Measurements from ENCODE around the gene DGAT2.

Gene DGAT2

DNA sequence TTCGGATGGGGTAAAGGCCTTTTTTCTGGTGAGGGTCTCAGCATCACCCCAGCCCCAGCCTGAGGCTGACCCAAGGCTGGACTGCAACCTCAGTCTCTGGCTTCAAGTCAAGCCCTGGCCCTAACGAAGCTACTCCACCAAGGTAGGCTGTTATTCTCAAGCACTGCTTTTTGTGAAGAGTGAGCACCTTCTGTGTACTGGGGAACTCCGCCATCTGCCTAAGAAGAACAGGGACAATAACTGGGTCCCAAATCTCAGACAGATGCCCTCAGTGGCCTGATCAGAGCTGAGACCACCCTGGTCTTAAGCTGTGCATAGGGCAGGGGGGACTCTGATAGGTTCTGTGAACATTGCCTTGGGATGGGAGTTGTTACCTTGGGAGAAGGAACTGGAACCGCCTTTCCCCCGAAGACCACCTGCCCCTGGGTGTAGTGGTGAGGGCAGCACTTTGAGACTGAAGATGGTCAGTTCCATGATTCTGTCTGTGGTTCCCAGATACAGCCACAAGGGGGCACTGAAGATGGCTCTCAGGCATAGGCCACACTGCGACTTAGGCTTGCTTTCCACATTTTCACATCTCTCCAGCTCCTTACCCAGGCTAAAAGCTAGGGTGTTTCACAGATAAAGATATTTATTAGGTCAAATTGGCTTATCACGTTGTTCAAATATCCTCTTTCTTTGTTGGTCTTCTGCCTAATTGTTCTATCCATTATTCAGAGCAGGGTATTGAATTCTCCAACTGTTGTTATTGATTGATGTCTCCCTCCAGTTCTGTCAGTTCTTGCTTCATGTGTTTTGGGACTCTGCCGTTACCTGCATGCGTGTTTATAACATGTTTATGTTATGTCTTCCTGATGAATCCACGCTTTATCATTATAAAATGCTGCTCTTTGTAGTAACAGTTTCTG lies 34.6 kb downstream of the DGAT2 start:
- DNase-seq: peak; percentile 85

DNA sequence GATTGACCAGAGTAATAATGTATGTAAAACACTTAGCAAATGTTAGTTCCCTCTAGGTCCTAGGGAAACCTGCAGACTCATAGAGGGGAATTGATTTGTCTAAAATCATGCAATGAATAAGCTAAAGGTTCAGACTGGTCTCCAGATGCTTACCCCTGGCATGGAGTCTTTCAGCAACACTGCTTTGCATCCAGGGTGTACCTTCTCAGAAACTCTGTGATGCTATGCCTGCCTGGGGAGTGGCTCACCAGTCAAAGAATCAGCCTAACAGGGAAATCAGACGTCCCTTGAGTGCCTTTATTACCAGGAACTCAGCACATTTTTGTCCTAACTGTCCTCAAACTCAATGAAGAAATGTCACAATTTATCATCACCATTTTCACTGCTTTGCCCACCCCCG lies 40.5 kb downstream of the DGAT2 start:
- no peak for DNase-seq

DNA sequence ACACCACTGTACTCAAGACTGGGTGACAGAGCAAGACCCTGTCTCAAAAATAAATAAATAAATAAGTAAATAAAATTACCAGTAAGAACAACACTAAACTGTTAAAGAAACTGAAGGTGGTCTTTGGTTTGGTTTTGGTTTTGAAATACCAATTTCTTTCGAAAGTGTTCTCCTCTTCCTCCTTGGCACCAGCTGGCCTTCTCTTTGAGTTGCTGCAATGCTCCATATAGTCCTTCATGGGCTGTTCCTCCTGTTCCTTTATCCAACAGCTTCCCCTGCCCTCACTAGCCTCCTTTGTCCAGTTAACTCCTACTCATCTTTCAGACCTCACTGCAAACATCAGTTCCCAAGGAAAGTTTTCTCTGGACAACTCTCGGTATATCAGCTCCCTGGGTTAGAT lies 41.4 kb downstream of the DGAT2 start:
- DNase-seq: peak; percentile 63

DNA sequence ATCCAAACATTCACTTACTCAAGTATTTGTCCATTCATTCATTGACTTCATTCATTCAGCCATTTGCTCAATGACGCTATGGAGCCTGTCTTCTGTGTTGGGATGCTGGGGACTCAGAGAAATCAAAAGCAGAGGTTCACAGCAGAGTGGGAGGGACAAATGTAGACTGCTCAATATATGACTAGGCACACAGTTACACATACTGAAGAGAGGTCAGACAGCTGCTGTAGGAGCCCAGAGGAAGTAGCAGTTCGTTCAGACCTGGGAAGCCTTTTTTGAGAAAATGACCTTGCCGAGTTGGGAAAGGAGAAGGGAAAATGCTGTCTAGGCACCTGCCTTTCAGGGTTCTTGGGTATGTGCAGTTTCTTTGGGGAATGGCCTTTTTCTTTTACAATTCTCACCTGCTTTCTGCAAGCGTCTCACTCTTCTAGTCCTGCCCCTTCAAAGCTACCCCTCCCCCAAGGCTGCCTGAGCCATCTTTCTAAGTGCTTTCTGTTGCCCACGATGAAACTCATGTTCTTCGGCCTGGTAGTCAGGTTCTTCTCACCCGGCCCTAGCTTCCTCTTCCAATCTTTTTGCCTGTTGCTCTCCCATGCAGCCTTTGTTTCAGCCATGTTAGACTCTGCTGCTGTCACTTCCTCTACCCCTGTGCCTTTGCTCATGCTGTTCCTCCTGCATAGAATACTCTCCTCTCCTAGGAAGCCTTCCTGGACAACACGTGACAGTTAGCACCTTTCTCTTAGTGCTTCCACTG lies 42.2 kb downstream of the DGAT2 start:
- peak; percentile 73 for DNase-seq

DNA sequence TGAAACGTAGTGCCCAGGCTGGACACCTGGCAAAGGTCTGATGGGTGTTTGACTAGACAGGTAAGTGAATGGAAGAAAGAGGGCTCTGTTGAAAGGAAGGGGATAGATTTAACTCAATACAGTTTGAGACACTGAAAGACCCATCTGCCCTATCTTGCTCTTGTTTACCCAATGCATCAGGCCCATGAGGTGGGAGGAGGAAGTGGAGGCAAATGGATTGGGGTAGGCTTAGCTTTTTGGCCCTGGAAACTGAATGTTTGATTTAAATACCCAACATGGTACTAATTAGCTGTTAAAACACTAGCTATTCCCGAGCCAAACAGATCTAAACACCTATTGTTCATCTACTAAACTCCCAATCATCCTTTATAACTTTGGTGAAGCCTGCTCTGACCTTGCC lies 42.9 kb downstream of the DGAT2 start:
- DNase-seq: no peak

DNA sequence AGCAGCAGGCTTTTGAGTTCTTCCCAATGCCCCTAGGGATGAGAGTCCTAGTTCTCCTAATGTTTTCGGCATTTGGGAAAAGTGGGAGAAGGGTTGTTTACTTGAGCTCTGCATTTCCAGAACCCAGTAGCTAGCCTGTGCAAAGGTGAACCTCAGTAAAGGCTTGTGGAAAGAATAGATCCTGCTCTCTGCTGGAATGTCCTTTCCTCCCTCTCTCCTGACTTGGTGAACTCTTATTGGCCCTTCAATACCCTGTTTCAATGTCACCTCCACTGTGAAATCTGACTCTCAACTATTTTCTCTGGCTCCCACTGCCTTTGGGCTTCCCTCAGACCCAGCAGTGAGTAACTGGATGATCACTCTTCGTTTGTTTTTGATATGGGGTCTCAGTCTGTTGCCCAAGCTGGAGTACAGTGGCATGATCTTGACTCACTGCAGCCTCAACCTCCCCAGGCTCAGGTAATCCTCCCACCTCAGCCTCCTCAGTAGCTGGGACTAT lies 44.0 kb downstream of the DGAT2 start:
- DNase-seq: no peak

DNA sequence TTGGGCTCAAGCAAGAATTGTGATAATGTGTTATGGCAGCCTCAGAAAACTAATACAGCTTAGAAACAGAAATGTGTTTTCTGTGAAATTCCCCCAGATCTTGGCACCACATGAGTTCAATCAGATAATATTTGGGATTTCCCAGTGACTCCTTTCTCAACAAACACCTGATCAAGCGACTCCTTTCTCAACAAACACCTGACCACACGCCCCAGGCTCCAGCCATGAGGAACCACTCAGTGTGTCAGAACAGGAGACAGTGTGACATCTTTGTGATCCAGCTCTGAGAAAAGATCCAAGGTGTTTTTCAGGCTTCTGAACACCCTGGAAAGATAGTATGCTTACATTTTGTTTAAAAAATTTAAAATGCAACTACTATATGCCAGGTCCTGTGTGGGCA lies 44.5 kb downstream of the DGAT2 start:
- no peak for DNase-seq

DNA sequence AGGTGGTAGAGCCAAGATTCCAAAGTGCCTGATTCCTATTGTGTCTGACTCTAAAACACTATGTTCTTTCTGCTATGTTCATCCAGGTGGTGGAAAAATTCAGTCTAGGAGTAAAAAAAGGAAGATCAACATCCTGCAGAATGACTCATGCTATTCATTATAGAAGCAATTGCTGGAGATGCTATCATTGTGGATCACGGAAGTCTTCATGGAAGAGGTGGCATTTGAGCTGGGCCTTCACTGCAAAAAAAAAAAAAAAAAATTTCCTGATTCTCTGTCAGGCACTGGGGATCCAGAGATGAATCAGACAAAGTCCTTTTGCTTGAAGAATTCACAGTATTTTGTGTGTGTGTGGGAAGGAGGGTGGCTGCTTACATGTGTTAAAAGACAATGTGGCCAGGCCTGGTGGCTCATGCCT lies 45.1 kb downstream of the DGAT2 start:
- DNase-seq: no peak

DNA sequence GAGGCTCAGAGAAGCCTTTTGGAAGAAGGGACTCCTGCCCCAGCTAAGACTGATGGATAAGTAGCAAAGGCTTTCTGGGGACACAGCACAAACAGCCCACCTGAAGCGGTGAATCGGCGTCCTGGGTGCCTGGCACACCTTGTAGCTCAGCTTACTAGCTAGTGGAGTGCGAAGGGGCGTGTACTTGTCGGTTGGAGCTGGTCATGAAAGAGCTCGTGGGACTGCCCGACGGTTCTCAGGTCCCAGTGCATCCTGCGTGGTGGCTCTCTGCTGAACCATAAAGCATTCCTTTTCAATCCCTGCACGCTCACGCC lies 45.7 kb downstream of the DGAT2 start:
- no peak for DNase-seq

DNA sequence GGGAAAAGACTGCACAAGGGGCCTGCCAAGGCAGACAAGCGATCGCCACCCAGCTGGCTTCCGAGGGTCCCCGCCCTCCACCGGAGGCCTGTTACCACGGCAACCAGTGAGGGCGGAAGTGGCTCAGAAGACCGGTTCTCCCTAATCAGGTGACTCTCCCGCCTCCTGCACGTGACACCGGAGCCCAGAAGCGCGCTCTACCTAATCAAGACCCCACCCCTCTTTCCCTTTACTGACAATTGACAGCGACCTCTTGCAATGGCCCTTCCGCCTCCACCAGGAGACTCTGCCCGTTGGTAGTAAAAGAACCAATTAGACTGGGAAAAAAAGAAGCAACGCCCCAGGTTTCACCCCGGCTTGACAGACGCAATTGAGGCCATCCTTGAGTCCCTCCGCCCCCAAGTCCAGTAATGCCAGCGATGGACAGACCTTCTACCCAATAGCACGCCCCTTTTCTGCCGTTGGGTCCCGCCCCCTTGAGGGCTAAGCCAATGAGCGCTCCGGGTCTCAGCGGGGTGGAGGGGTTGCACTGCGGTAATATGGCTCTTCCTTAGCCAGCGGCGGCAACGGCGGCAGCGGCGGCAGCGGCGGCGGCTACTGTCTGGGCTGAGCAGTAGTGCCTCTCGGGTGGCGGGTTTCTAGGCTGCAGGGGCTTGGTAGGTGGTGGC lies 46.2 kb downstream of the DGAT2 start, which contains the start of gene UVRAG:
Gene UVRAG, plus strand, starts transcription at position 534 of the 668 bp plus-strand sequence. CDS start 198 bp downstream, outside the sequence.
- peak; percentile 99 for DNase-seq

DNA sequence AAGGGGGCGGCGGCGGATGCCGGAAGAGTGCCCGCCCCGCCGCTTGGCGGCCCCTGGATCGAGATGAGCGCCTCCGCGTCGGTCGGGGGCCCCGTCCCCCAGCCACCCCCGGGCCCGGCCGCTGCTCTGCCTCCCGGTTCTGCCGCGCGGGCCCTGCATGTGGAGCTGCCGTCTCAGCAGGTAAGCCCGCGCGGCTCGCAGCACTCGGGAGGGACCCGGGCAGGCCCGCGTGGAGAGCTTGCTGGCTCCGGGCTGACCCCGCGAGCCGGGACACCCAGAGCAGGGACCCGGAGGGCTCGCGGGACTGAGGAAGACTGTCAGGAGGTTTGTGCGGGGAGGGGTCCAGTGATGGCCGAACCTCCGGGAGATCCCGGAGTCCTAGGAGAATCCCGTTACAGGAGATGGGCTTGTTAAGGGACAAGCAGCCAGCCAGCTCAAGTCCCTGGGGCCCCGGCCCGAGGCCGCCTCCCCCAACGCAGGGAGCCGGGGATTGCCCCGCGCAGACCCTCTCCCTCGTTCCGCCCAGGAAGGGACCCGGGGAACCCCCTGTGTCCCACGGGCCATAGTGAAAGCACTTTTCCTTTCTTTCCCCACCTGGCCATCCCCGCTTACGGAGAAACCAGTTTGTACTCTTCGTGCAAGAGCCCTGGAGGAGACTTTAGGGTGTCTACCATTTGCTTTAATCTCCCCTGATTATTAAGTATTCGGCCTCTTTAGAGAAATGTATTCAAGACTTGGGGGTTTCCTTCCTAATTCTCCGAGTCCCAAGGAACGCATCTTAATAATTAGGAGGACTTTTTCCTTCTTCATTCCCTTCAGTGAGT lies 47.0 kb downstream of the DGAT2 start:
- peak; percentile 32 for DNase-seq

DNA sequence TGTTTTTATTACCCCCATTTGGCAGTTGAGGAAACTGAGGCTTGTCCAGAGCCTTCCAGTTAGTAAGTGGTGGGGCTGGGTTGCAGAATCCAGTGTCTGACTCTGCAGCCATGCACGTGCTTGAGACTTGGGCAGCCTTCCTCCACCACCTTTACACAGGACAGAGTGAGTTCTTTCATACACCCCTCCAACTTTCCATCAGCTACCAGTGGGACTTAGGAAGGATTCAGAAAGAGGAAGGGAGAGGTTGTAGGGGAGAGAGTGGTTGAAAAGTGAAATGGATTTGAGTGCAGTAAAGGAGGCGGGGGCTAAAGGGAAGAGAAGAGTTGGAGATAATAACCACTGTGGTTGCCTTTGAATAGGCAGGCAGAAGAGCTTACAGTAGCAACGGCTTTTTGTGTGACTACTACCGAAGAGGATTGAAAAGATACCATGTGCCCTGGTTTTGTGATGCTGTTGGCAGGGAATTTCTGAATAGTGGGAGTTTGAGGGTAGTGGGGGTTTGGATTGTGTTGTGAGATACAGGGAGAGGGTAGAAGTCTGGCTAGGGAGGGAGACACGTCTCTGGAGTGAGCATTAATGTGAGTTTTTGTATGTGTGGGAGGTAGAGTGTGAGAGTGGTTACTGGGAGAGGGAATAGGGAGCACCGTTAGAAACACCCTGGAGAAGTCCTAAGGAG lies 48.1 kb downstream of the DGAT2 start:
- DNase-seq: peak; percentile 47

DNA sequence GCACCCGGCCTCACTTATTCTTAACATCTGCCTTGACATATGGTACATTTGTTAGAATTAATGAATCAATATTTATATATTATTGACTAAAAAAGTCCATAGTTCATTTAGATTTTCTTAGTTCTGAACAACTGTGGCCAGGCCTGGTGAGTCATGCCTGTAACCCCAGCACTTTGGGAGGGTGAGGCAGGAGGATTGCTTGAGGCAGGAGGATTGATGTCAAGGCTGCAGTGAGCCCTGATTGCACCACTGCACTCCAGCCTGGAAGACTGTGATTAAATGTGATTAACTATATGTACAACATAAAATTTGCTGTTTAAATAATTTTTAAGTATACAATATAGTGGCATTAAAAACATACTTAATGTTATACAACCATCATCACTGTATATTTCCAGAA lies 52.1 kb downstream of the DGAT2 start:
- DNase-seq: peak; percentile 47

DNA sequence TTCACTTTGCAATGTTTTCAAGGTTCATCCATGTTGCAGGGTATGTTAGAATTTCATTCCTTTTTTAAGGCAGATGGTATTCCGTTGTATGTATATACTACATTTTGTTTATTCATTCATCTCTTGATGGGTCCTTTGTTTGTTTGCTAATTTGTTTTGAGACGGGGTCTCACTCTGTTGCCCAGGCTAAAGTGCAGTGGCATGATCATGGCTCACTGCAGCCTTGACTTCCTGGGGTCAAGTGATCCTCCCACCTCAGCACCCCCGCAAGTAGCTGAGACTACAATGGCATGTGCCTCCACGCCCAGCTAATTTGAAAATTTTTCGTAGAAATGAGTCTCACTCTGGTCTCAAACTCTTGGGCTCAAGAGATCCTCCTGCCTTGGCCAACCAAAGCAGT lies 52.6 kb downstream of the DGAT2 start:
- DNase-seq: no peak

DNA sequence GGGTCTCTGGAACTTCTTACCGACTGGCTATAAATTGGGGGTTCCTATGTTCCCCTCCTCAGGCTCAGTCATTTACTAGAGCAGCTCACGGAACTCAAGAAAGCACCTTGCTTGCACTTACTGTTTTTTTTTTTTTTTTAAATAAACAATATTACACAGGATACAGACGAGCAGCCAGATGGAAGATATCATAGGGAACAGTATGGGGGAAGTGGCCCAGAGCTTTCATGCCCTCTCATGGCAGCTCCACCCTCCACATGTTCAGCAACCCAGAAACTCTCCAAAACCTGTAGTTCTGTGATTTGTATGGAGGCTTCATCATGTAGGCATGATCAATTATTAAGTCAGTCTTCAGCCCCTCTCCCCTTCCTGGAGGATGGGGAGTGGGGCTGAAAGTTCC lies 54.0 kb downstream of the DGAT2 start:
- no peak for DNase-seq

DNA sequence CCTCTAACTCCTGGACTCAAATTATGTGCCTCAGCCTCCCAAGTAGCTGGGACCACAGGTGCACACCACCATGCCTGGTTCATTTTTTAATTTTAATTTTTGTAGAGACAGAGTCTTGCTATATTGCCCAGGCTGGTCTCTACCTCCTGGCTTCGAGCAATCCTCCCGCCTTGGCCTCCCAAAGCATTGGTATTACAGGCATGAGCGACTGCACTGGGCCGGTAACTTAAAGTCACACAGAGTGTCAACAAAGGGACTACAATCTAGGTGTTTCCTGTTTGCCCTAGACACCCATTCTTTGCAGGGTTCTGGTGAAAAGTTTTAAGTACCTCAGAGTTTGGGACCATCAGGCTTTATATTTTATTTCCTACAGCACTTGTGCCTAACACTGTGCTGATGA lies 54.8 kb downstream of the DGAT2 start:
- no peak for DNase-seq

DNA sequence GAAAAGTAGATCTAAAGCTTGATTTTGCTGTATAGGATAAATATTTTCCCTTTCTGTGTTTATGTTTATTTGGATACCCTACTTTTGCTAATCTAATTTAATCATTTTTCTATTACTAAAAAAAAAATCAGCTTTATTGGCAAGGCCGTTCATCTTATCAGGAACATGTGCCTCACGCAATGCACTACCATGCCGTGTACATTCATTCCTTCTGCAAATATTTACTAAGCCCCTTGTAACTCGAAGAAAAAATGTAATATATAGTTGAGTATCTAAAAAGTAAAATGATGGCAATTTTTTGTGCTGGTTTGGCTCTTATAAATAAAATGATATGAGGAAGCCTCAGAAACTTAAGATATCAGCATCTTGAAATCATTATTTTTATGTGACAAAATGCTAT lies 55.4 kb downstream of the DGAT2 start:
- no peak for DNase-seq

DNA sequence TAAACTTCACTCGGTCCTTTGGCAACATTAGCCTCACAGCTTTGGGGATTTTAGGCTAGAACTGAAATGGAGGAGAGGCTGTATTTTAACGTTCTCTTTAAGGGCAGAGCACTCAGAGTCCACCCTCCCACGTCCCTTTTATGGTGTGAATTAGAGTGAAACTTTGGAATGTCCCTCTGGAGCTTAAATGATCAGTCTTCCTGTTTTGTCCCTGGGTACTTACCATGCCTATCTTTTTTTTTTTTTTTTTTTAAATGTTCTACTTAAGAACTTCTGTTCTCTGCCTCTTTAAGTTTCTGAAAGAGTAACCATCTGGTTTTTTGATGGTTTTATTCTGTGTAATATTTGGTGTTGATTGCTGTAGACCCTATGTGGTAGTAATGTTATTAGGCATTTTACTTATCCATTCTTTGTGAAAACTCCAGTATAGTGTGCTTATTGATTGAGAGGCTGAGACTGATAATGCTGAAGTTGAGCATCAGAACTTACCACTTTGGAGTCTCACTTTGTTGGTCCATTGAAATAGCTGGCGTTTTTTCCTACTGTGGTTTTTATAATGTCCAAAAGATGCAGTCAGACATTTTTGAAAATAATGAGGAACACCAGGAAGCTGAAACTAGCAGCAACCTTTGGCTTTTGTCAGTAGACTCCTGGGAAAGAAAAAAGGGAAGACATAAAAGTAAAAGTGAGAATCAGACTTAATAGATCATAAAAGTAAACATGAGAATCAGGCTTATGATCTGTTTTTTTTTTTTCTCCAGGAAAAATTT lies 58.1 kb downstream of the DGAT2 start:
- peak; percentile 95 for DNase-seq

DNA sequence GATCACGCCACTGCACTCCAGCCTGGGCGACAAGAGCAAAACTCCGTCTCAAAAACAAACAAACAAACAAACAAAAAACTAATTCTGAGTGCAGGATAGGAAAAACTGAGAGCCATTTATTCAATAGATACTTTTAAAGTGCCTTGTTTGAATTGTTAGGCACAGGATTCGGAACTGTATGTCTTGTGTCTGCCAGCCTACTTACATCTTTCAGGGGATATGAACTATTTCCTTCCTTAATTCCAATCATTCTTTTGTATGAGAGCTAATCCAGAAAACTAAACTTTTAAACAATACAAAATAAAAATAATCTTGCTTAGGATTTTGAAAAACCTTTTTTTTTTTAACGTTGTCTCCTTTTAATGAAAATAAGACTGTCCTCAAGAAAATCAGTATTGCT lies 59.0 kb downstream of the DGAT2 start:
- DNase-seq: no peak

DNA sequence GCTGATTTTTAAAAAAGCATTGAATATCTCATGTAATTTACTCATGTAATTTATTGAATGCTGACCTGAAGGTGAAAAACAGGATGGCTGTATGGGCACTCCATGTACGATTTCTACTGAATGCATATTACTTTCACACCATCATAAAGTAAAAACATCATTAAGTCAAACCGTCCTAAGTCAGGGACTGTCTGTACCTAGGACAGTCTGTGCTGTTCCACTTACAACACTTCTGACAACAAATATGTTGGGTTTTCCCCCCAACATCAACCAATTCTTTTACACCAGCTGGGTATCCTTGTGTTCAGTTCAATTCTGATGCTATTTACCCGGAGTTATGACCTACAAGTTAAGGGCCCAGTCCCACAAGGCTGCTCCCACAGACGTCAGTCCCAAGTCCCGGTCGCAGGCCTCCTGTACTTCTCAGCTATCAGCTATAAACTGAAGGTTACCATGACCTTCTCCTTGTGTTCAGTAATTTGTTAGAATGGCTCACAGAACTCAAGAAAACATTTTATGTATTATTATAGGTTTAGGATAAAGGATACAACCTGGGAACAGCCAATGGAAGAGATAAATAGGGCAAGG lies 63.4 kb downstream of the DGAT2 start:
- no peak for DNase-seq

DNA sequence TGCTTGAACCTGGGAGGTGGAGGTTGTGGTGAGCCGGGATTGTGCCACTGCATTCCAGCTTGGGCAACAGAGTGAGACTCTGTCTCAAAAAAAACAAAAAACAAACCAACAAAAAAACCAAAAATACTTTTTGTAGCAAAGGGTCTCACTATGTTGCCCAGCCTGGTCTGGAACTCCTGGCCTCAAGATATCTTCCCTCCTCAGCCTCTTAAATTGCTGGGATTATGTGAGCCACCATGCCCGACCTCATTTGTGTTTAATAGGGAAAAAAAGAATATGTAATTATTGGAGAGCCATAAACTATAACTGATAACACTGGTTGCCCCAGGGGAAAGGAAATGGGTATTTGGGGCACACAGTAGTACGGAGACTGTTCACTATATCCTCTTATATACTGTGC lies 66.2 kb downstream of the DGAT2 start:
- no peak for DNase-seq

All from suppressor macrophage treated with lipopolysaccharide for 4 hours (primary cell).